ENCODE measurements around the gene OR51B2.
"Not testable (repeated sequence)": the region's sequence is repeated elsewhere in the genome, so short reads cannot be mapped to it uniquely, and the experiment has no call there.

The OR51B2 gene

DNA sequence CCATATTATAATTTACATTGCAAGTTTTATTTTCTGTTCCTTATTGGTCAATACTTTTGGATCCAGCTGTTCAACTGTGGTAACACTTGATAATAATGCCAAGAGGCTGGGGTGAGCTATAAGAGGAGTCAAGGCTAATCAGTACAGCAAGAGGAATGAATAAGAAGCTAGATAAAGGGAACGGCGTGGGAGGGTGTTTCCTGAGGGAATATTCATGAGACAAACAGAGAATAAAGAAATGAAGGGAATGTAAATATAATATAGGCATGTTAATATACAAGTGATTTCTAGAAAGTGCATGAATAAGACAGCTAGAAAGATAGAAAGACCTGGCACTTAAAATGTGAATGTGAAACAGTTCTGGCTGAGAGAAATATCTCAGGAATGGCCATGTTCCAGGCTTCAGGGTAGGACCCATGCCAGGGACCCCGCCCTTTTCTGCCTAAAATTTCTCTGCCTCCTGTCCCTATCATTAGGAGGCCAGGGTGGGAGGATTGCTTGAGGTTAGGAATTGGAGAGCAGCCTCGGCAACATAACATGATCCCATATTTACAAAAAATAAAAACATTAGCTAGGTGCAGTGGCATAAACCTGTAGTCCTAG, 26.3 kb downstream of the OR51B2 start:
- H3K9ac ChIP-seq (ENCODE audit: low read depth, low read length) = no peak overlapping the region
- H3K36me3 ChIP-seq (ENCODE audit: insufficient read depth, low read length) = no peaks in the 10 kb centered on the region
- H3K4me1 ChIP-seq (ENCODE audit: insufficient read depth, low read length) = no peaks in the 10 kb centered on the region
- H3K9me3 ChIP-seq (ENCODE audit: control insufficient read depth, insufficient read depth, low read length) = no peaks in the 10 kb centered on the region

DNA sequence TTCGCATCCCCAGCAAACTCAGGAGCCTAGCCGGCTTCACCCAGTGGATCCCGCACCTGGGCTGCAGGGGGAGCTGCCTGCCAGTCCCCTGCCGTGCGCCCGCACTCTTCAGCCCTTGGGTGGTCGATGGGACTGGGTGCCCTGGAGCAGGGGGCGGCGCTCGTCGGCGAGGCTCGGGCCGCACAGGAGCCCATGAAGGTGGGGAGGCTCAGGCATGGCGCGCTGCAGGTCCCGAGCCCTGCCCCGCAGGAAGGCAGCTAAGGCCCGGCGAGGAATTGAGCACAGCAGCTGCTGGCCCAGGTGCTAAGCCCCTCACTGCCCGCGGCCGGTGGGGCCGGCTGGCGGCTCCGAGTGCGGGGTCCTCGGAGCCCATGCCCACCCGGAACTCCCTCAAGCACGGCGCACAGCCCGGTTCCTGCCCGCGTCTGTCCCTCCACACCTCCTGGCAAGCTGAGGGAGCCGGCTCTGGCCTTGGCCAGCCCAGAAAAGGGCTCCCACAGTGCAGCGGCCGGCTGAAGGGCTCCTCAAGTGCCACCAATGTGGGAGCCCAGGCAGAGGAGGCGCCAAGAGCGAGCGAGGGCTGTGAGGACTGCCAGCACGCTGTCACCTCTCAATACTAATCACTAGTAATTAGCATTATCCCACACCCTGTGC, 29.6 kb downstream of the OR51B2 start:
- not testable (repeated sequence) for H3K9ac ChIP-seq (ENCODE audit: low read depth, low read length); H3K36me3 ChIP-seq (ENCODE audit: insufficient read depth, low read length); H3K9me3 ChIP-seq (ENCODE audit: control insufficient read depth, insufficient read depth, low read length); H3K4me1 ChIP-seq (ENCODE audit: insufficient read depth, low read length)

DNA sequence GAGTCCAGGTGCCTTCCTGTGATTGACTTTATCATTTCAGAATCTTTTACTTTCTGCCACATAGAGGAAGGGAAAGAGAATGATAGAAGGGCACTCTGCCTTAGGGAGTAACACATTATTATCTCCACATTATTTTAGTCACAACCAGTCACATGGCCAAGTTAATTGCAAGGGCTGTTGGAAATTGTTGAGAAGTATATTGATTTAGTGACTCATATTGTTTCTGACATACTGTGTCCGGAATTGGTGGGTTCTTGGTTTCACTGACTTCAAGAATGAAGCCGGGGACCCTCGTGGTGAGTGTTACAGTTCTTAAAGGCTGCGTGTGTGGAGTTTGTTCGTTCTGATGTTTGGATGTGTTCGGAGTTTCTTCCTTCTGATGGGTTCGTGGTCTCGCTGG, 31.1 kb downstream of the OR51B2 start:
- Histone ChIP-seq H3K36me3 (ENCODE audit: insufficient read depth, low read length) (no peaks in the 10 kb centered on the region), H3K9ac (ENCODE audit: low read depth, low read length) (no peak overlapping the region), H3K9me3 (ENCODE audit: control insufficient read depth, insufficient read depth, low read length) (no peaks in the 10 kb centered on the region), H3K4me1 (ENCODE audit: insufficient read depth, low read length) (no peaks in the 10 kb centered on the region)

DNA sequence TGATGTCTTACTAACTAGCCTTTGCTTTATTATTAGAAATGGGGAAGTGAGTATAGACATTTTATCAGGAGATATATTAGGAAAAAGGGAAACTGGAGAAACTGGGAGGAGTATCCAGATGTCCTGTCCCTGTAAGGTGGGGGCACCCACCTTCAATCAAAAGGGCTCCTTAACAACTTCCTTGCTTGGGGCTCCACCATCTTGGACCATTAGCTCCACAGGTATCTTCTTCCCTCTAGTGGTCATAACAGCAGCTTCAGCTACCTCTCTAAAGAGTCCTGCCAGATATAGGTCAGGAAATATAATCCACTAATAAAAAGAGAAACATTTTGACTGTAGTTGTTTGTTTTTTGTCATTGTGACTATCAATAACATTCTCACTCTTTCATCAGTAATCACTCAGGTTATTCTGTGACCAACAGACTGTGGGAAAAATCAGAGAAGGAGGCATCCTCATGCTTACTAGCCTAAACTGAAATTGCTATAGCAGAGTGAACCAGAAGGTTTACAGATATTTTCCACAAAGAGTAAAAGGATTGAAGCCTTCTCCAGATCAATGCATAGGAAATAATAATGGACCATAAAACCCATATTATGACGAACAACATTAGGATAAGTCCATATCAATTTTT, 32.8 kb downstream of the OR51B2 start:
- H3K9me3 ChIP-seq (ENCODE audit: control insufficient read depth, insufficient read depth, low read length) = no peaks in the 10 kb centered on the region
- H3K36me3 ChIP-seq (ENCODE audit: insufficient read depth, low read length) = no peaks in the 10 kb centered on the region
- no peak overlapping the region for H3K9ac ChIP-seq (ENCODE audit: low read depth, low read length)
- no peaks in the 10 kb centered on the region for H3K4me1 ChIP-seq (ENCODE audit: insufficient read depth, low read length)

- Histone ChIP-seq H3K9ac (ENCODE audit: low read depth, low read length) (no peak overlapping the region), H3K9me3 (ENCODE audit: control insufficient read depth, insufficient read depth, low read length) (no peaks in the 10 kb centered on the region), H3K4me1 (ENCODE audit: insufficient read depth, low read length) (no peaks in the 10 kb centered on the region), H3K36me3 (ENCODE audit: insufficient read depth, low read length) (no peaks in the 10 kb centered on the region)
Measured at GRCh38 chr11:5290106-5290505, 34.0 kb downstream of the OR51B2 start.

GRCh38 chr11:5289696-5290095, 34.4 kb downstream of the OR51B2 start:
- H3K9ac ChIP-seq (ENCODE audit: low read depth, low read length) = no peak overlapping the region
- no peaks in the 10 kb centered on the region for H3K4me1 ChIP-seq (ENCODE audit: insufficient read depth, low read length)

GRCh38 chr11:5288906-5289550, 35.1 kb downstream of the OR51B2 start:
- no peaks in the 10 kb centered on the region for H3K36me3 ChIP-seq (ENCODE audit: insufficient read depth, low read length)
- H3K4me1 ChIP-seq (ENCODE audit: insufficient read depth, low read length) = no peaks in the 10 kb centered on the region
- no peaks in the 10 kb centered on the region for H3K9me3 ChIP-seq (ENCODE audit: control insufficient read depth, insufficient read depth, low read length)
- H3K9ac ChIP-seq (ENCODE audit: low read depth, low read length) = no peak overlapping the region

More at GRCh38 chr11:5289696-5290095, 34.4 kb downstream of the OR51B2 start:
- H3K36me3 ChIP-seq (ENCODE audit: insufficient read depth, low read length) = no peaks in the 10 kb centered on the region
- no peaks in the 10 kb centered on the region for H3K9me3 ChIP-seq (ENCODE audit: control insufficient read depth, insufficient read depth, low read length)

DNA sequence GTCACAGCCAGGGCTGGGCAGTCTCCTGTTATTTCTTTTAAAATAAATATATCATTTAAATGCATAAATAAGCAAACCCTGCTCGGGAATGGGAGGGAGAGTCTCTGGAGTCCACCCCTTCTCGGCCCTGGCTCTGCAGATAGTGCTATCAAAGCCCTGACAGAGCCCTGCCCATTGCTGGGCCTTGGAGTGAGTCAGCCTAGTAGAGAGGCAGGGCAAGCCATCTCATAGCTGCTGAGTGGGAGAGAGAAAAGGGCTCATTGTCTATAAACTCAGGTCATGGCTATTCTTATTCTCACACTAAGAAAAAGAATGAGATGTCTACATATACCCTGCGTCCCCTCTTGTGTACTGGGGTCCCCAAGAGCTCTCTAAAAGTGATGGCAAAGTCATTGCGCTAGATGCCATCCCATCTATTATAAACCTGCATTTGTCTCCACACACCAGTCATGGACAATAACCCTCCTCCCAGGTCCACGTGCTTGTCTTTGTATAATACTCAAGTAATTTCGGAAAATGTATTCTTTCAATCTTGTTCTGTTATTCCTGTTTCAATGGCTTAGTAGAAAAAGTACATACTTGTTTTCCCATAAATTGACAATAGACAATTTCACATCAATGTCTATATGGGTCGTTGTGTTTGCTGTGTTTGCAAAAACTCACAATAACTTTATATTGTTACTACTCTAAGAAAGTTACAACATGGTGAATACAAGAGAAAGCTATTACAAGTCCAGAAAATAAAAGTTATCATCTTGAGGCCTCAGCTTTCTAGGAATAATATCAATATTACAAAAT, 35.8 kb downstream of the OR51B2 start:
- no peaks in the 10 kb centered on the region for H3K9me3 ChIP-seq (ENCODE audit: control insufficient read depth, insufficient read depth, low read length)
- no peaks in the 10 kb centered on the region for H3K4me1 ChIP-seq (ENCODE audit: insufficient read depth, low read length)
- H3K9ac ChIP-seq (ENCODE audit: low read depth, low read length) = no peak overlapping the region
- H3K36me3 ChIP-seq (ENCODE audit: insufficient read depth, low read length) = no peaks in the 10 kb centered on the region

GRCh38 chr11:5286901-5287300, 37.2 kb downstream of the OR51B2 start:
- H3K9ac ChIP-seq (ENCODE audit: low read depth, low read length) = no peak overlapping the region
- no peaks in the 10 kb centered on the region for H3K36me3 ChIP-seq (ENCODE audit: insufficient read depth, low read length)
- H3K4me1 ChIP-seq (ENCODE audit: insufficient read depth, low read length) = no peaks in the 10 kb centered on the region
- H3K9me3 ChIP-seq (ENCODE audit: control insufficient read depth, insufficient read depth, low read length) = no peaks in the 10 kb centered on the region

DNA sequence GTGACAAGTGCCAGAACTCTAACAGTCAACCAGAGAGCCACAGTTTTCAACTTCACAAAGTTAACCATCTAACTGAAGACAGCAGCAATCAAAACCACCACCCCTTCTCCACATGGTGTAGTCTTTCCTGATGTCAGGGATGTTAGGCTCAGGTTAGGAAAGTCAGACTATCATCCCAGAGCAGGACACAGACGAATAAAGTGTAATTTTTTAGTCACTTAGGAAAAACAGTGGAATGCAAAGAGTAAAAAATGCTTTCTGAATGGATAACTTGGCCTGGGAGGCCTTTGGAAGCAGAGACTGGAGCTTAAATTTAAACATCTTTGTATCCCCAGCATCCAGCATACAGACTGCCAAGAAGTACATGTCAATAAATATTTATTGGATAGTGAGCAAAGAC, 37.7 kb downstream of the OR51B2 start:
- Histone ChIP-seq H3K9me3 (ENCODE audit: control insufficient read depth, insufficient read depth, low read length) (no peaks in the 10 kb centered on the region), H3K4me1 (ENCODE audit: insufficient read depth, low read length) (no peaks in the 10 kb centered on the region), H3K36me3 (ENCODE audit: insufficient read depth, low read length) (no peaks in the 10 kb centered on the region), H3K9ac (ENCODE audit: low read depth, low read length) (no peak overlapping the region)

- H3K9ac ChIP-seq (ENCODE audit: low read depth, low read length) = no peak overlapping the region
Measured at GRCh38 chr11:5285703-5286340, 38.3 kb downstream of the OR51B2 start.

GRCh38 chr11:5284637-5285036, 39.5 kb downstream of the OR51B2 start:
- no peaks in the 10 kb centered on the region for H3K36me3 ChIP-seq (ENCODE audit: insufficient read depth, low read length)
- no peak overlapping the region for H3K9ac ChIP-seq (ENCODE audit: low read depth, low read length)

More at GRCh38 chr11:5285703-5286340, 38.3 kb downstream of the OR51B2 start:
- Histone ChIP-seq H3K9me3 (ENCODE audit: control insufficient read depth, insufficient read depth, low read length) (no peaks in the 10 kb centered on the region), H3K4me1 (ENCODE audit: insufficient read depth, low read length) (peaks cover 5% of the 10 kb centered on the region; the same call in 1 of the 2 replicates), H3K36me3 (ENCODE audit: insufficient read depth, low read length) (no peaks in the 10 kb centered on the region)

GRCh38 chr11:5283882-5284281, 40.2 kb downstream of the OR51B2 start:
- Histone ChIP-seq H3K36me3 (ENCODE audit: insufficient read depth, low read length) (no peaks in the 10 kb centered on the region), H3K9ac (ENCODE audit: low read depth, low read length) (no peak overlapping the region), H3K9me3 (ENCODE audit: control insufficient read depth, insufficient read depth, low read length) (no peaks in the 10 kb centered on the region), H3K4me1 (ENCODE audit: insufficient read depth, low read length) (peaks cover 6% of the 10 kb centered on the region; the same call in 1 of the 2 replicates)

More at GRCh38 chr11:5284637-5285036, 39.5 kb downstream of the OR51B2 start:
- Histone ChIP-seq H3K9me3 (ENCODE audit: control insufficient read depth, insufficient read depth, low read length) (no peaks in the 10 kb centered on the region), H3K4me1 (ENCODE audit: insufficient read depth, low read length) (peaks cover 6% of the 10 kb centered on the region; the same call in 1 of the 2 replicates)

- no peaks in the 10 kb centered on the region for H3K36me3 ChIP-seq (ENCODE audit: insufficient read depth, low read length)
- H3K9me3 ChIP-seq (ENCODE audit: control insufficient read depth, insufficient read depth, low read length) = no peaks in the 10 kb centered on the region
- H3K9ac ChIP-seq (ENCODE audit: low read depth, low read length) = no peak overlapping the region
- H3K4me1 ChIP-seq (ENCODE audit: insufficient read depth, low read length) = peaks cover 6% of the 10 kb centered on the region; the same call in 1 of the 2 replicates
Measured at GRCh38 chr11:5283086-5283485, 41.0 kb downstream of the OR51B2 start.
